Neuronal stem cell (in vitro differentiated cells): ENCODE data around the gene WWOX.

ENCODE experiments used
- DNase-seq: peaks from one replicate; pipeline ENCODE4 v3.0.0-alpha.2; 2013; ENCODE audit warnings: low spot score
- H2AFZ ChIP-seq: one replicate; pipeline ENCODE4 v1.6.1; 2013; ENCODE audit warnings: mild to moderate bottlenecking, low read length, inconsistent platforms
- H2AK5ac ChIP-seq: 2 replicates; pipeline ENCODE4 v1.6.1; 2013; ENCODE audit warnings: low read depth, mild to moderate bottlenecking, inconsistent platforms, low read length, moderate library complexity, mixed read lengths
- H2BK120ac ChIP-seq: 2 replicates; pipeline ENCODE4 v1.6.1; 2013; ENCODE audit warnings: low read depth, mild to moderate bottlenecking, inconsistent platforms, low read length, moderate library complexity, mixed read lengths
- H2BK12ac ChIP-seq: one replicate; pipeline ENCODE4 v1.6.1; 2013; ENCODE audit warnings: low read length, inconsistent platforms
- H2BK15ac ChIP-seq: 2 replicates; pipeline ENCODE4 v1.6.1; 2013; ENCODE audit warnings: mild to moderate bottlenecking, low read length, inconsistent platforms, mixed read lengths
- H2BK5ac ChIP-seq: one replicate; pipeline ENCODE4 v1.6.1; 2013; ENCODE audit warnings: inconsistent platforms, mild to moderate bottlenecking, low read length, moderate library complexity
- H3K14ac ChIP-seq: one replicate; pipeline ENCODE4 v1.6.1; 2013; ENCODE audit warnings: low read length, inconsistent platforms
- H3K18ac ChIP-seq: 2 replicates; pipeline ENCODE4 v1.6.1; 2013; ENCODE audit warnings: low read length, inconsistent platforms
- H3K23ac ChIP-seq: 2 replicates; pipeline ENCODE4 v1.6.1; 2013; ENCODE audit warnings: low read depth, mild to moderate bottlenecking, mixed read lengths, low read length, inconsistent platforms; ENCODE audit not compliant: poor library complexity
- H3K27ac ChIP-seq: replicated peaks from 3 replicates; pipeline ENCODE4 v1.5.1; 2013; ENCODE audit warnings: low read length, inconsistent platforms
- H3K27me3 ChIP-seq, 3 experiments: 2 replicates each; pipeline ENCODE4 v1.6.1; 2013; ENCODE audit warnings: low read length in 3 of 3, mild to moderate bottlenecking in 2 of 3, inconsistent platforms in 1 of 3, low read depth in 1 of 3, mixed read lengths in 1 of 3, moderate library complexity in 1 of 3; ENCODE audit not compliant: control insufficient read depth in 3 of 3, insufficient read depth in 3 of 3
- H3K36me3 ChIP-seq, 2 donors: replicated peaks in 1 of 2; 2 replicates each; pipeline ENCODE4 v1.6.1; 2013; ENCODE audit warnings: low read length in 2 of 2; ENCODE audit not compliant: control insufficient read depth in 2 of 2, insufficient read depth in 2 of 2
- H3K4ac ChIP-seq: 2 replicates; pipeline ENCODE4 v1.6.1; 2013; ENCODE audit warnings: inconsistent platforms, mild to moderate bottlenecking, low read length, moderate library complexity
- H3K4me1 ChIP-seq, 2 donors: 1 replicate in 1 of 2; 2 replicates in 1 of 2; pipeline ENCODE4 v1.6.1; 2013; ENCODE audit warnings: low read length in 2 of 2, low read depth in 1 of 2; ENCODE audit not compliant: control insufficient read depth in 2 of 2, insufficient read depth in 1 of 2
- H3K4me2 ChIP-seq: one replicate; pipeline ENCODE4 v1.6.1; 2013; ENCODE audit warnings: mild to moderate bottlenecking, low read length, inconsistent platforms; ENCODE audit not compliant: insufficient read depth, poor library complexity, severe bottlenecking
- H3K4me3 ChIP-seq, 2 donors: 2 replicates each; pipeline ENCODE4 v1.5.1; 2013; ENCODE audit warnings: low read length in 2 of 2, mild to moderate bottlenecking in 2 of 2, inconsistent platforms in 1 of 2, moderate library complexity in 1 of 2
- H3K79me1 ChIP-seq: one replicate; pipeline ENCODE4 v1.6.1; 2013; ENCODE audit warnings: low read depth, mild to moderate bottlenecking, inconsistent platforms, low read length, moderate library complexity
- H3K9ac ChIP-seq: one replicate; pipeline ENCODE4 v1.6.1; 2013; ENCODE audit warnings: mild to moderate bottlenecking, low read depth, low read length, inconsistent platforms; ENCODE audit not compliant: poor library complexity
- H3K9me3 ChIP-seq, 2 donors: replicated peaks in 1 of 2; 2 replicates each; pipeline versions ENCODE3 to v1.6.1; 2013; ENCODE audit warnings: low read length in 2 of 2, mild to moderate bottlenecking in 2 of 2, inconsistent platforms in 1 of 2, low read depth in 1 of 2, mixed read lengths in 1 of 2, moderate library complexity in 1 of 2; ENCODE audit not compliant: control insufficient read depth in 2 of 2, insufficient read depth in 1 of 2
- H4K8ac ChIP-seq: one replicate; pipeline ENCODE4 v1.6.1; 2013; ENCODE audit warnings: low read depth, mild to moderate bottlenecking, inconsistent platforms, low read length, moderate library complexity
- H4K91ac ChIP-seq: one replicate; pipeline ENCODE4 v1.6.1; 2013; ENCODE audit warnings: low read length, low read depth, mild to moderate bottlenecking, inconsistent platforms; ENCODE audit not compliant: poor library complexity
- WGBS, 2 donors: extraction: QIAGEN DNeasy Blood & Tissue Kit; methylation state at CpG; one replicate each; pipeline ENCODE4 v1.1.7; 2013; ENCODE audit warnings: missing lambda C conversion rate in 2 of 2, mixed read lengths in 1 of 2; ENCODE audit not compliant: insufficient read length in 2 of 2, insufficient replicate concordance in 1 of 2; ENCODE audit errors: extremely low coverage in 2 of 2; 5-methylcytosine and 5-hydroxymethylcytosine counted together

WWOX gene

DNA sequence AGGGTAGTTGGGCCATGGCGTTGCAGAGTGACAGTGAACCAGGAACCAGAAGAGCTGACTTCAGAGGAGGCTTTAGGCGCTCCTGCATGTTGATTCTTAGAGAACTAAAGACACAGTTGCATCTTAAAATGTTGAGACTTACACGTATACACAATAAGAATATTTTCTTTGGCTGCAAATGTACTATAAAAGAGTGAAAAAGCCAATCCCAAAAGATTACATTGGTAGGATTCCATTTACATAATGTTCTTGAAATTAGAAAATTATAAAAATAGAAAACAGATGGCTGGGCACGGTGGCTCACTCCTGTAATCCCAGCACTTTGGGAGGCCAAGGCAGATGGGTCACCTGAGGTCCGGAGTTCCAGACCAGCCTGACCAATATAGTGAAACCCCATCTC lies 738.8 kb downstream of the WWOX start:
- Histone ChIP-seq H3K4me3 (no peak overlapping the region), H3K36me3 (no peaks in the 10 kb centered on the region), H2AK5ac (peak overlapping the region; percentile 59), H3K27ac (no peak overlapping the region), H3K4me2 (no peak overlapping the region), H3K18ac (no peak overlapping the region), H2AFZ (no peak overlapping the region), H3K14ac (peak overlapping the region; percentile 66), H4K91ac (peak overlapping the region; percentile 26), H3K27me3 (no peaks in the 10 kb centered on the region), H3K9me3 (no peaks in the 10 kb centered on the region), H2BK5ac (no peak overlapping the region), H3K4me1 (no peaks in the 10 kb centered on the region), H2BK12ac (no peak overlapping the region), H4K8ac (no peak overlapping the region), H3K9ac (no peak overlapping the region), H3K79me1 (no peaks in the 10 kb centered on the region), H2BK120ac (no peak overlapping the region), H3K23ac (no peak overlapping the region), H2BK15ac (no peak overlapping the region), H3K4ac (no peak overlapping the region)
- no CpG with 5 or more reads among the region's 5 CpGs for WGBS, 2 donors
- no peak for DNase-seq

DNA sequence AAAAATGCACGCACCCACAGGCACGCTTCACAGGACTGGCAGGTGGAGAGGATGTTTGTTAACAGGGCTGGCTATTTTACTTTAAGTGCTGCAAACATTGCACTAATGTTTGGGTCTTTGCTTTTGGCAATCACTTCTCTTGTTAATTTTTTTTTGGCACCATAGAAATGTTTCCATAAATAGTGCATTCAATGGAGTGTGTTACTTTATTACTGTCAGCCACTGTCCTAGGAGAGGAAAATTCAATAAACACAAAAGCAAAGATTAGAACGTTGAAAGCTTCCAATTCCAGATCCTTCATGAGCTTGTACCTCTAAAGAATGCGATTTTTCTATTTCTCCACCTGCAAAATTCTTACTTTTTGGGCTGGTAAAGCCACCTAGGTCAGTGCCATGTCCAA lies 743.5 kb downstream of the WWOX start:
- H3K23ac ChIP-seq: no peak overlapping the region
- DNase-seq: no peak
- no peak overlapping the region for H3K9ac ChIP-seq
- H2AFZ ChIP-seq: no peak overlapping the region
- H2BK12ac ChIP-seq: no peak overlapping the region
- no peak overlapping the region for H2BK15ac ChIP-seq
- H3K4me3 ChIP-seq: no peak overlapping the region
- H3K36me3 ChIP-seq: no peaks in the 10 kb centered on the region
- H2BK5ac ChIP-seq: no peak overlapping the region
- no peak overlapping the region for H3K4me2 ChIP-seq
- H3K14ac ChIP-seq: no peak overlapping the region
- H3K4ac ChIP-seq: no peak overlapping the region
- no peak overlapping the region for H3K18ac ChIP-seq
- H2BK120ac ChIP-seq: no peak overlapping the region
- H2AK5ac ChIP-seq: no peak overlapping the region
- no CpG with 5 or more reads among the region's 4 CpGs for WGBS, 2 donors
- H3K27me3 ChIP-seq: no peaks in the 10 kb centered on the region
- H3K79me1 ChIP-seq: no peaks in the 10 kb centered on the region
- H3K27ac ChIP-seq: no peak overlapping the region
- no peaks in the 10 kb centered on the region for H3K9me3 ChIP-seq
- peaks cover 4 to 14% of the 10 kb centered on the region in 2 donors for H3K4me1 ChIP-seq
- H4K91ac ChIP-seq: no peak overlapping the region
- H4K8ac ChIP-seq: no peak overlapping the region

DNA sequence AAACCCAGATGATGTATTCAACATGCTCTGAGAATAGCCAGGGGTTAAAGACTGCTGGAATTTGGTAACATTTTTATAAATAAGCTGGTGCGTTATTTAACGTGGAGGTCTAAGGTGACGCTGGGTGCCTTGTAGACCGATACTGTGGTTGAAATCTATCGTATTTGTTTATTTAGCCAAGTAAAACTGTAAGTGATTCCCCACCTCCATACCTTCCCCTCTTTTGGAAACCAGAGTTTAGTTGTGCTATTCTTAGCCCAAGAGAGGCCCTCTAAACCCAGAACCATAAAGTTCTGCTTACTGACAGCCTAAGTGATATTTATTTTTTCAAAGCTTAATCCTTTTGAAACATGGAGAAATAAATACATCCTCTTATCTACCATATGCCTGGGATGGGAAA lies 744.5 kb downstream of the WWOX start:
- no peak overlapping the region for H3K9ac ChIP-seq
- H3K4ac ChIP-seq: no peak overlapping the region
- no peak overlapping the region for H2BK5ac ChIP-seq
- H3K23ac ChIP-seq: no peak overlapping the region
- no peak overlapping the region for H3K4me2 ChIP-seq
- peaks cover 4 to 14% of the 10 kb centered on the region in 2 donors for H3K4me1 ChIP-seq
- no peak overlapping the region for H3K18ac ChIP-seq
- H2BK12ac ChIP-seq: no peak overlapping the region
- H3K36me3 ChIP-seq: no peaks in the 10 kb centered on the region
- H4K91ac ChIP-seq: no peak overlapping the region
- H3K14ac ChIP-seq: no peak overlapping the region
- H2AK5ac ChIP-seq: no peak overlapping the region
- DNase-seq: no peak
- no CpG with 5 or more reads among the region's 5 CpGs for WGBS, 2 donors
- no peak overlapping the region for H3K27ac ChIP-seq
- no peak overlapping the region for H4K8ac ChIP-seq
- H3K79me1 ChIP-seq: no peaks in the 10 kb centered on the region
- H3K9me3 ChIP-seq: no peaks in the 10 kb centered on the region
- no peak overlapping the region for H2AFZ ChIP-seq
- no peak overlapping the region for H2BK120ac ChIP-seq
- no peak overlapping the region for H2BK15ac ChIP-seq
- H3K4me3 ChIP-seq: no peak overlapping the region
- H3K27me3 ChIP-seq: no peaks in the 10 kb centered on the region

DNA sequence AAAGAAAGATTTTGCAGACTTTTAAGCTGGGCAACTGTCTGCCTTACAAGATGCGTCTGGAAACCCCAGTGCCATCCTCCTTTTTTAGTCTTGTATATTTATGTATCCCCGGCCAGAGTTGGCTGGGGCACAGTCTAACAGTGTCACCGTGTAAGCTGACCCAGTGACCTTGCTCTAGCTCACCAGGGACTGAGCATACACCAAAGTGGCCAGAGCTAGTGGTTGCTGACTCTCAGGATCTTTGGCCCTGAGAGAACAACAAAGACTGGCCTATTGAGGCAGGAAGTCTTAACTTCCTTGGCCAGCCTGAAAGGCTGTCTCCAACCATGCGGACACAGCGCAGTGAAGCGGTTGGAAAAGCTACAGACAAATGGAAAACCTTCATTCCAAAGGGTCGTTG lies 745.2 kb downstream of the WWOX start:
- Histone ChIP-seq H3K18ac (no peak overlapping the region), H2AFZ (peak overlapping the region; percentile 13), H3K79me1 (no peaks in the 10 kb centered on the region), H3K27me3 (no peaks in the 10 kb centered on the region), H3K4me1 (peaks cover 4 to 14% of the 10 kb centered on the region in 2 donors), H3K4ac (no peak overlapping the region), H2BK12ac (no peak overlapping the region), H3K4me2 (no peak overlapping the region), H3K23ac (no peak overlapping the region), H2AK5ac (no peak overlapping the region), H3K27ac (no peak overlapping the region), H3K14ac (no peak overlapping the region), H4K8ac (no peak overlapping the region), H3K4me3 (no peak overlapping the region), H3K9ac (no peak overlapping the region), H2BK5ac (no peak overlapping the region), H4K91ac (no peak overlapping the region), H3K36me3 (no peaks in the 10 kb centered on the region), H3K9me3 (no peaks in the 10 kb centered on the region), H2BK120ac (no peak overlapping the region), H2BK15ac (no peak overlapping the region)
- DNase-seq: peak; percentile 60
- WGBS, 2 donors: no CpG with 5 or more reads among the region's 7 CpGs
